HCT116 (cell line): ENCODE results near the gene ACRBP. TPM values are rescaled to one million over a fixed set of nuclear protein-coding genes. Genes with fewer than 3 reads are reported as not detected.

Experiments used
- ATAC-seq: fragments of 200-7000 bp; cut with Tn5 transposase; 2 replicates; pipeline ENCODE4 v1.9.1; 2020; ENCODE audit warnings: mild to moderate bottlenecking, moderate library complexity
- BruUV-seq: library from RNA; stranded (reverse); fragments of 400-500 nt; replicated peaks from 2 replicates; lab custom pipeline; 2021; lab: Mats Ljungman, UMichigan
- CTCF ChIA-PET: fragments of 300-600 bp; sonication (Branson Sonifier 250); formaldehyde crosslinking; loops from one replicate; lab custom pipeline; 2021; ENCODE audit warnings: antibody characterized with exemption; lab: Charles Lee
- POLR2A ChIA-PET: fragments of 300-600, 350-600 bp; sonication (Branson Sonifier 250); formaldehyde crosslinking; loops from one replicate; lab custom pipeline; 2021; ENCODE audit warnings: antibody characterized with exemption; lab: Charles Lee
- RAD21 ChIA-PET, 2 experiments: fragments of 300-600 bp; sonication (Branson Sonifier 250); formaldehyde crosslinking; loops; one replicate each; lab custom pipeline; 2023; ENCODE audit warnings: low total read pairs in 2 of 2; ENCODE audit not compliant: uncharacterized antibody in 2 of 2, unreplicated experiment in 2 of 2, low non-redundant PET in 1 of 2; lab: Charles Lee
- DNase-seq: peaks from one replicate; pipeline ENCODE4 v3.0.0-alpha.2; 2010; ENCODE audit warnings: low read depth, low spot score
- H2AFZ ChIP-seq: fragments of 200-600 bp; shearing (Covaris generic), sonication (generic); 2 replicates; pipeline ENCODE4 v1.6.1; 2017; ENCODE audit warnings: low read depth, mixed run types, mixed read lengths, antibody characterized with exemption, low read length; ENCODE audit not compliant: poor library complexity, severe bottlenecking
- H3K27ac ChIP-seq: 2 replicates; pipeline ENCODE4 v1.5.1; 2012; ENCODE audit warnings: low read depth, low read length
- H3K27me3 ChIP-seq: fragments of 200-600 bp; sonication (generic); 2 replicates; pipeline ENCODE4 v1.6.1; 2016; ENCODE audit warnings: mixed run types, low read length, mixed read lengths; ENCODE audit not compliant: insufficient read depth
- H3K36me3 ChIP-seq, 2 experiments: fragments of 200-500 bp in 1 of 2; fragments of 200-600 bp in 1 of 2; sonication (Bioruptor generic) in 1 of 2; sonication (generic) in 1 of 2; 2 replicates each; pipeline versions ENCODE4 v1.5.1 to v1.6.1; 2014 to 2016; ENCODE audit warnings: low read length in 2 of 2, inconsistent platforms in 1 of 2, mixed read lengths in 1 of 2, mixed run types in 1 of 2; ENCODE audit not compliant: insufficient read depth in 2 of 2, control insufficient read depth in 1 of 2
- H3K4me1 ChIP-seq, 2 experiments: fragments of 200-600 bp in 1 of 2; sonication (generic) in 1 of 2; 2 replicates each; pipeline versions ENCODE4 v1.5.1 to v1.6.1; 2012 to 2017; ENCODE audit warnings: low read length in 2 of 2, inconsistent platforms in 1 of 2, mild to moderate bottlenecking in 1 of 2, mixed read lengths in 1 of 2, mixed run types in 1 of 2, moderate library complexity in 1 of 2; ENCODE audit not compliant: insufficient read depth in 2 of 2, control insufficient read depth in 1 of 2
- H3K4me2 ChIP-seq: fragments of 200-600 bp; sonication (generic); 2 replicates; pipeline ENCODE4 v1.6.1; 2017; ENCODE audit warnings: mixed run types, low read length, mixed read lengths
- H3K4me3 ChIP-seq, 2 experiments: fragments of 200-600 bp in 1 of 2; sonication (generic) in 1 of 2; replicated peaks in 1 of 2; 2 replicates each; pipeline ENCODE4 v1.5.1; 2011 to 2016; ENCODE audit warnings: low read length in 2 of 2, control low read depth in 1 of 2, low read depth in 1 of 2, mild to moderate bottlenecking in 1 of 2, mixed read lengths in 1 of 2, mixed run types in 1 of 2
- H3K79me2 ChIP-seq: fragments of 200-600 bp; sonication (generic); 2 replicates; pipeline ENCODE4 v1.6.1; 2017; ENCODE audit warnings: mild to moderate bottlenecking, mixed run types, low read length, moderate library complexity, mixed read lengths; ENCODE audit not compliant: insufficient read depth
- H3K9ac ChIP-seq: fragments of 200-600 bp; sonication (generic); 2 replicates; pipeline ENCODE4 v1.6.1; 2016; ENCODE audit warnings: low read length, mixed read lengths
- H3K9me2 ChIP-seq: fragments of 200-600 bp; sonication (generic), shearing (Covaris generic); 2 replicates; pipeline ENCODE4 v1.6.1; 2017; ENCODE audit warnings: mixed run types, mild to moderate bottlenecking, moderate library complexity; ENCODE audit not compliant: insufficient read depth
- H3K9me3 ChIP-seq, 2 experiments: fragments of 200-500 bp in 1 of 2; fragments of 200-600 bp in 1 of 2; sonication (Bioruptor generic) in 1 of 2; sonication (generic) in 1 of 2; 2 replicates each; pipeline ENCODE4 v1.6.1; 2014 to 2017; ENCODE audit warnings: low read length in 2 of 2, mixed read lengths in 2 of 2, inconsistent platforms in 1 of 2, low read depth in 1 of 2, mild to moderate bottlenecking in 1 of 2, mixed run types in 1 of 2, moderate library complexity in 1 of 2; ENCODE audit not compliant: control insufficient read depth in 1 of 2, insufficient read depth in 1 of 2
- H4K20me1 ChIP-seq: fragments of 200-600 bp; sonication (generic), shearing (Covaris generic); 2 replicates; pipeline ENCODE4 v1.6.1; 2017; ENCODE audit warnings: mixed run types, mild to moderate bottlenecking, moderate library complexity; ENCODE audit not compliant: insufficient read depth
- ATF3 ChIP-seq: IDR thresholded peaks from 2 replicates; pipeline ENCODE4 v1.6.1; 2012
- EGR1 ChIP-seq: IDR thresholded peaks from 2 replicates; pipeline ENCODE4 v1.6.1; 2012; ENCODE audit warnings: low read depth
- ELF1 ChIP-seq: IDR thresholded peaks from 2 replicates; pipeline ENCODE4 v1.6.1; 2012; ENCODE audit warnings: low read depth, borderline replicate concordance
- EZH2 ChIP-seq: fragments of 200-600 bp; sonication (generic); IDR thresholded peaks from 2 replicates; pipeline ENCODE4 v1.6.1; 2017; ENCODE audit warnings: antibody characterized with exemption, mixed run types
- EZH2phosphoT487 ChIP-seq: fragments of 200-600 bp; IDR thresholded peaks from 2 replicates; pipeline ENCODE4 v1.6.1; 2018; ENCODE audit warnings: antibody characterized with exemption, borderline replicate concordance
- FOSL1 ChIP-seq: IDR thresholded peaks from 2 replicates; pipeline ENCODE4 v1.6.1; 2012; ENCODE audit warnings: low read depth
- SIN3A ChIP-seq: IDR thresholded peaks from 2 replicates; pipeline ENCODE4 v1.6.1; 2012; ENCODE audit warnings: low read depth
- SRF ChIP-seq: IDR thresholded peaks from 2 replicates; pipeline ENCODE4 v1.6.1; 2012; ENCODE audit warnings: low read depth
- intact Hi-C: fragments of 100-400 bp; cut with micrococcal nuclease; formaldehyde crosslinking; loops from 2 replicates; pipeline ENCODE4 v1.10.0; 2022
- total RNA-seq: library from RNA; stranded (reverse); gene quantifications from one replicate; pipeline ENCODE4 v1.2.1, GENCODE V29; 2021; ENCODE audit not compliant: unreplicated experiment
- TF ChIP-seq, protein P1 (sequence below): IDR thresholded peaks from 2 replicates; pipeline ENCODE4 v1.6.1; 2012; ENCODE audit warnings: low read depth

Gene ACRBP
- total RNA-seq, 1 experiment from 2014 or later = 1.0 TPM

- TF ChIP-seq, protein P1, sequence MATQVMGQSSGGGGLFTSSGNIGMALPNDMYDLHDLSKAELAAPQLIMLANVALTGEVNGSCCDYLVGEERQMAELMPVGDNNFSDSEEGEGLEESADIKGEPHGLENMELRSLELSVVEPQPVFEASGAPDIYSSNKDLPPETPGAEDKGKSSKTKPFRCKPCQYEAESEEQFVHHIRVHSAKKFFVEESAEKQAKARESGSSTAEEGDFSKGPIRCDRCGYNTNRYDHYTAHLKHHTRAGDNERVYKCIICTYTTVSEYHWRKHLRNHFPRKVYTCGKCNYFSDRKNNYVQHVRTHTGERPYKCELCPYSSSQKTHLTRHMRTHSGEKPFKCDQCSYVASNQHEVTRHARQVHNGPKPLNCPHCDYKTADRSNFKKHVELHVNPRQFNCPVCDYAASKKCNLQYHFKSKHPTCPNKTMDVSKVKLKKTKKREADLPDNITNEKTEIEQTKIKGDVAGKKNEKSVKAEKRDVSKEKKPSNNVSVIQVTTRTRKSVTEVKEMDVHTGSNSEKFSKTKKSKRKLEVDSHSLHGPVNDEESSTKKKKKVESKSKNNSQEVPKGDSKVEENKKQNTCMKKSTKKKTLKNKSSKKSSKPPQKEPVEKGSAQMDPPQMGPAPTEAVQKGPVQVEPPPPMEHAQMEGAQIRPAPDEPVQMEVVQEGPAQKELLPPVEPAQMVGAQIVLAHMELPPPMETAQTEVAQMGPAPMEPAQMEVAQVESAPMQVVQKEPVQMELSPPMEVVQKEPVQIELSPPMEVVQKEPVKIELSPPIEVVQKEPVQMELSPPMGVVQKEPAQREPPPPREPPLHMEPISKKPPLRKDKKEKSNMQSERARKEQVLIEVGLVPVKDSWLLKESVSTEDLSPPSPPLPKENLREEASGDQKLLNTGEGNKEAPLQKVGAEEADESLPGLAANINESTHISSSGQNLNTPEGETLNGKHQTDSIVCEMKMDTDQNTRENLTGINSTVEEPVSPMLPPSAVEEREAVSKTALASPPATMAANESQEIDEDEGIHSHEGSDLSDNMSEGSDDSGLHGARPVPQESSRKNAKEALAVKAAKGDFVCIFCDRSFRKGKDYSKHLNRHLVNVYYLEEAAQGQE = no peak
- TF ChIP-seq ELF1 (no peak), SIN3A (no peak), FOSL1 (no peak), ATF3 (no peak), EZH2phosphoT487 (no peak), EZH2 (no peak), SRF (no peak), EGR1 (no peak)
- intact Hi-C loops = no loop called here
- H3K4me1 ChIP-seq = peaks cover 20 to 31% of the 10 kb centered on the region in 2 experiments
- no peaks in the 10 kb centered on the region for H3K9me3 ChIP-seq
- no peak overlapping the region for H2AFZ ChIP-seq
- POLR2A ChIA-PET = no interaction called here
- no peak overlapping the region for H3K4me3 ChIP-seq
- DNase-seq (no peak), ATAC-seq (no peak)
- H3K79me2 ChIP-seq = peaks cover 80% of the 10 kb centered on the region
- H3K27me3 ChIP-seq = no peaks in the 10 kb centered on the region
- H3K4me2 ChIP-seq = no peak overlapping the region
- H3K9me2 ChIP-seq = no peaks in the 10 kb centered on the region
- CTCF ChIA-PET = no interaction called here
- no peak overlapping the region for H3K9ac ChIP-seq
- peaks cover 46 to 67% of the 10 kb centered on the region in 2 experiments for H3K36me3 ChIP-seq
- BruUV-seq = no TSS peak
- no peaks in the 10 kb centered on the region; the same call in 1 of the 2 replicates for H4K20me1 ChIP-seq
- H3K27ac ChIP-seq = no peak overlapping the region
- RAD21 ChIA-PET = no interaction called here
Measured at GRCh38 chr12:6603095-6603567, 44.1 kb downstream of the ACRBP start.
